Mesodermal cell (in vitro differentiated cells): Measurements from ENCODE around the gene RNGTT.
"Not testable (repeated sequence)": the region's sequence is repeated elsewhere in the genome, so short reads cannot be mapped to it uniquely, and the experiment has no call there.

ENCODE experiments used
- H3K27ac ChIP-seq: 2 replicates; pipeline ENCODE4 v1.7.0; 2013; ENCODE audit warnings: mild to moderate bottlenecking, low read depth, low read length, moderate library complexity; ENCODE audit not compliant: severe bottlenecking
- H3K36me3 ChIP-seq: 2 replicates; pipeline ENCODE4 v1.7.1; 2013; ENCODE audit warnings: mild to moderate bottlenecking, low read length, moderate library complexity; ENCODE audit not compliant: control insufficient read depth, insufficient read depth
- H3K4me1 ChIP-seq: one replicate; pipeline ENCODE4 v1.7.1; 2013; ENCODE audit warnings: mild to moderate bottlenecking, low read length; ENCODE audit not compliant: insufficient read depth, control insufficient read depth, poor library complexity, severe bottlenecking
- H3K4me3 ChIP-seq: 2 replicates; pipeline ENCODE4 v1.7.0; 2013; ENCODE audit warnings: low read length, control low read depth, mild to moderate bottlenecking; ENCODE audit not compliant: insufficient read depth, poor library complexity, severe bottlenecking; ENCODE audit errors: extremely low read depth
- H3K9me3 ChIP-seq: 2 replicates; pipeline ENCODE4 v1.7.1; 2013; ENCODE audit warnings: mild to moderate bottlenecking, low read length, moderate library complexity; ENCODE audit not compliant: control insufficient read depth
- WGBS, 2 experiments: methylation state at CpG; one replicate each; pipeline ENCODE4 v1.1.5; 2013; ENCODE audit warnings: missing lambda C conversion rate in 2 of 2; ENCODE audit not compliant: insufficient coverage in 2 of 2; 5-methylcytosine and 5-hydroxymethylcytosine counted together

The RNGTT gene

GRCh38 chr6:88761237-88762031, 202.0 kb downstream of the RNGTT start:
- no peaks in the 10 kb centered on the region for H3K9me3 ChIP-seq

DNA sequence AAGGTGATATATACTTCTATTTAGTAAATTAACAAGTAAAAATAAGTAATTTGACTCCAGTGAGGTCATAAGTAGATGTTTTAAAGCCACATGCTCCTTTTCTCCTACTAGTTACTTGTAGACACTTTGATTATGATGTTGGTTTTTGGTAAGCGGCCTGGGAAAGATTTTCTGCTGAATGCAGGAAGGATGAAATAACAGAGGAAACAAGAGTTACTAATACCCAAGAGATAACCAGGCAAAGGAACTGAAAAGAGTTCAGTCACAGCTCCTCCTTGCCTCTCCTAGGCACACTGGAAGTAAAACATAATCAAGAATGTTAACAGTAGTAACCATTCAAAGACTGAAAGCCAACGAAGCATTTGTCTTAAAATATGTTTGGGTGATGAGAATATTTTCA, 203.3 kb downstream of the RNGTT start:
- Histone ChIP-seq H3K27ac (no peak overlapping the region), H3K4me3 (no peak overlapping the region), H3K36me3 (no peaks in the 10 kb centered on the region), H3K4me1 (no peaks in the 10 kb centered on the region), H3K9me3 (no peaks in the 10 kb centered on the region)
- no CpG with 5 or more reads among the region's 2 CpGs for WGBS, 2 experiments

More at GRCh38 chr6:88761237-88762031, 202.0 kb downstream of the RNGTT start:
- Histone ChIP-seq H3K36me3 (no peaks in the 10 kb centered on the region), H3K4me1 (no peaks in the 10 kb centered on the region), H3K4me3 (no peak overlapping the region), H3K27ac (no peak overlapping the region)
- WGBS, 2 experiments: 87% methylated on average over 6 of the region's 9 CpGs; no CpG with 5 or more reads in 1 of the 2 experiments

DNA sequence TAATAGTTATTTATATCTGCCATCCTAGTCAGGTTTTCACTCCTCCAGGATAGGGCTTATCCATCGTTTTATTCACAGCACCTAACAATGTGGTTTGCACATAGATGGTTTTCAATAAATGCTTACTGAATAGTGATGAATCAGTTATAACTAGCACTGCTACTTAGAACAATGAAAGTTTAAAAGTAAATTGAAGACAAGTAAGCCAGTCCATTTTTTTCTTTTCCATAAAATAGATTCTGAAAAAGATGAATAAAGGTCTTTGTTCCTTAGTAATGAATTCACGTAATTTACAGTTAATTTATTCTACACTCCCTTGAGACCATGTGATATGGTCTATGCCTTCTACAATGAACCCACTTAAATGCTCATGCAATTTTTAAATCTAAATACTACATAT, 212.5 kb downstream of the RNGTT start:
- WGBS, 2 experiments: no CpG with 5 or more reads among the region's 2 CpGs
- no peaks in the 10 kb centered on the region for H3K36me3 ChIP-seq
- no peaks in the 10 kb centered on the region for H3K9me3 ChIP-seq
- no peak overlapping the region for H3K27ac ChIP-seq
- H3K4me3 ChIP-seq: no peak overlapping the region
- H3K4me1 ChIP-seq: no peaks in the 10 kb centered on the region

GRCh38 chr6:88749849-88750248, 213.6 kb downstream of the RNGTT start:
- Histone ChIP-seq H3K9me3 (no peaks in the 10 kb centered on the region), H3K27ac (no peak overlapping the region), H3K36me3 (no peaks in the 10 kb centered on the region), H3K4me3 (no peak overlapping the region), H3K4me1 (no peaks in the 10 kb centered on the region)
- WGBS, 2 experiments: 80% methylated on average over 1 of the region's 1 CpG; no CpG with 5 or more reads in 1 of the 2 experiments

DNA sequence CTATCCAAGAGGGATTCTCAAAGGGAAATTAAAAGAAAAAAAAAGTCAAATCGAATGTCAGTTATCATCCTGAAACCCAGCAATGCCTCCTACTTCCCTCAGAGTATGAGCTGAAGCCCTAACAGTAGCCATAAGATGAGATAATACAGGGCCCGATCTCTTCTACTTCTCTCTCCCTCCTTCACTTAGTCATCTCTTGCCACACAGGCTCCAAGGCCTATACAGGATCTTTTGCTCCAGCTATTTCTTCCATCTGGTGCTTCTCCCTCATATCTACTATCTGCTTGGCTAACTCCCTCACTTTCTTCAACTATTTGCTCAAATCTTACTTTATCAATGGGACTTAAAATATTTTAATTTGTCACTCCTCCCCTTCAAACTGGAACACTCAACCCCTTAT, 215.3 kb downstream of the RNGTT start:
- Histone ChIP-seq H3K4me3 (no peak overlapping the region), H3K27ac (no peak overlapping the region), H3K4me1 (no peaks in the 10 kb centered on the region), H3K36me3 (no peaks in the 10 kb centered on the region), H3K9me3 (no peaks in the 10 kb centered on the region)
- WGBS, 2 experiments: 100% methylated on average over 1 of the region's 2 CpGs

GRCh38 chr6:88741939-88742338, 221.5 kb downstream of the RNGTT start:
- no peak overlapping the region for H3K4me3 ChIP-seq
- WGBS, 2 experiments: no CpG with 5 or more reads among the region's 1 CpG
- no peaks in the 10 kb centered on the region for H3K4me1 ChIP-seq
- no peaks in the 10 kb centered on the region for H3K9me3 ChIP-seq
- H3K36me3 ChIP-seq: no peaks in the 10 kb centered on the region
- H3K27ac ChIP-seq: no peak overlapping the region

GRCh38 chr6:88741071-88741470, 222.3 kb downstream of the RNGTT start:
- WGBS, 2 experiments: 94% methylated on average over 7 of the region's 7 CpGs
- Histone ChIP-seq H3K36me3 (peaks cover 4% of the 10 kb centered on the region), H3K27ac (no peak overlapping the region), H3K4me3 (no peak overlapping the region), H3K9me3 (no peaks in the 10 kb centered on the region), H3K4me1 (no peaks in the 10 kb centered on the region)

DNA sequence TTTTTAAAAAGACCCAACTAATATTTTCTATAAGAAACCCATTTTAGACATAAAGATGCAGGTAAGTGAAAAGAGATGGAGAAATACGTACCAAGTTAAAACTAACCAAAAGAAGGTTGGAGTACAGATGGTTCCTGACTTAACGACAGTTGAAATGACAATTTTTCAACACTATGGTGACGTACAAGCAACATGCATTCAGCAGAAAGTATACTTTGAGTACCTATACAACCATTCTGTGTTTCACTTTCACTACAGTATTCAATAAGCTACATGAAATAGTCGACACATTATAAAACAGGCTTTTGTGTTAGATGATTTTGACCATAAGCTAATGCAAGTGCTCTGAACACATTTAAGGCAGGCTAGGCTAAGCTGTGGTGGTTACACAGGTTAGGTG, 228.9 kb downstream of the RNGTT start:
- WGBS, 2 experiments: 90 to 93% methylated on average over 2 to 3 of the region's 4 CpGs
- Histone ChIP-seq H3K27ac (no peak overlapping the region), H3K9me3 (no peaks in the 10 kb centered on the region), H3K4me1 (peaks cover 17% of the 10 kb centered on the region), H3K4me3 (no peak overlapping the region), H3K36me3 (peaks cover 4% of the 10 kb centered on the region)

DNA sequence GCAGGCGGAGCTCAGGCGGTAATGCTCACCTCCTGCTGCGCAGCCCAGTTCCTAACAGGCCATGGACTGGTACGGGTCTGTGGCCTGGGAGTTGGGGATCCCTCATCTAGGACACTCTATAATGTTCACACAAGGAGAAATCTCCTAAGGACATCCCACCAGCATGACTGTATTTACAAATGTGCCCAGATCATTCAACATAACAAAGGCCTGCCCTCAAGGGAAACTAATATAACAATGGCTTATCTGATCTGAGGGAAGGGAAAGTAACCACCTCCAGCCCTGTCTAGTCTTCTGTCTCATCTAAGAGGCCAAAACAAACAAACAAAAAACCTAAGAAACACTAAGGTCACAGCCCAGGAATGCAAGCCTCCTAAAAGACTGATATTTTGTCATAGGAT, 232.8 kb downstream of the RNGTT start:
- Histone ChIP-seq H3K4me1 (peaks cover 20% of the 10 kb centered on the region), H3K27ac (peak overlapping the region; percentile 51), H3K36me3 (no peaks in the 10 kb centered on the region), H3K4me3 (no peak overlapping the region), H3K9me3 (no peaks in the 10 kb centered on the region)
- WGBS, 2 experiments: 68% methylated on average over 4 of the region's 4 CpGs; no CpG with 5 or more reads in 1 of the 2 experiments

DNA sequence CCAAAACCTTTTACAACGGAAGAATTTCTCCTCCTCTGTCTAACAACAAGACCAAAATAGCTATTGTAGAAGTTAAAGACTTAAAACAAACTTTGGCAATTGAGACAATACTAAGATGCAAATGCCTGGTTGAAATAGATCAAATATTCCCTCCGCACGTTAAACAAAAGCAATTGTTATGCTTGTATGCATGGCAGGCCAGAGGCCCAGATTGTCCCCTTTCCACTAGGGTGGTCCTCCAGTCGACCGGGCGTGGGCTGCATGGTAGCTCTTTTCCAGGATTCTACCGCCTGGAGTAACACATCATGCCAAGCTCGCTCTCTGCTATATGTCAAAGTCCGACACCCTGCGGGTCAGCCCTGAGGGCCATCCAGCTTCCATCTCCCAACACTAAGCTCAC, 234.7 kb downstream of the RNGTT start:
- no peak overlapping the region for H3K4me3 ChIP-seq
- no peaks in the 10 kb centered on the region for H3K9me3 ChIP-seq
- H3K36me3 ChIP-seq: no peaks in the 10 kb centered on the region
- peaks cover 20% of the 10 kb centered on the region for H3K4me1 ChIP-seq
- 33 to 59% methylated on average over 3 to 9 of the region's 10 CpGs for WGBS, 2 experiments
- H3K27ac ChIP-seq: no peak overlapping the region

DNA sequence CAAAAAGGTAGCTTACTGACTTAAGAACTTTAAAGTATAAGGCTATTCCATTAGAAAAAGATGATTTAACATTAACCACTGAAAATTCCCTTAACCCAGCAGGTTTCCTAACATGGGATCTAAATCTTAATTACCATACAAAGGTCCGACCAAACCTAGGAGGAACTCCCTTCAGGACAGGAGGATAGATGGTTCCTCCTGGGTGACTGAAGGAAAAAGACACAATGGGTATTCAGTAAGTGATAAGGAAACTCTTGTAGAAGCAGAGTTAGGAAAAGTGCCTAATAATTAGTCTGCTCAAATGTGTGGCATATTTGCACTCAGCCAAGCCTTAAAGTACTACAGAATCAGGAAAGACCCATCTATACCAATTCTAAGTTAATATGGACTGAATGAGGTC, 237.0 kb downstream of the RNGTT start:
- WGBS, 2 experiments: 33% methylated on average over 1 of the region's 1 CpG; no CpG with 5 or more reads in 1 of the 2 experiments
- peaks cover 17% of the 10 kb centered on the region for H3K4me1 ChIP-seq
- H3K9me3 ChIP-seq, H3K4me3 ChIP-seq, H3K27ac ChIP-seq, H3K36me3 ChIP-seq: not testable (repeated sequence)
